ENCODE measurements around the gene LILRA5. TPM values are rescaled to one million over a fixed set of nuclear protein-coding genes. Genes with fewer than 3 reads are reported as not detected.
"Not testable (repeated sequence)": the region's sequence is repeated elsewhere in the genome, so short reads cannot be mapped to it uniquely, and the experiment has no call there.

Gene LILRA5
- total RNA-seq, 2 donors from 2014 or later: not detected

DNA sequence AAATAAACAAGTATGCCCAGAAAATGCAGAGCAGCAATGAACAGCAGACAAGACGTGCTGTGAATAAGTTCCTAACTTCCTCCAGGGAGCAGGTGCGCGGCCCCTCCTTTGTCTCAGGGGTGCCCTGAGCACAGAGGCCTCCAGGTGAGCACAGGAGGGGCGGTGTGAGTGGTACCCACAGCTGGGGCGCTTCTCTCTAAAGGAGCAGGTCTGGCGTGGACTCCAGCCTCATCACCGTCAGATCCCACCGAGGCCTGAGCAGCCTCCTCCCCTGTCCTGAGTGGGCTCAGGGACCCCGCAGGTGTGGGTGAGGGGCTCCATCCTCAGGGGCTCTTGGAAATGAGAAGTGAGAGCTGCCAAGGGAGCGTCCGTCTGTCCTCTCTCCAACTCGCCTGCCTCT lies 3.2 kb downstream of the LILRA5 start:
- peaks cover 13% of the 10 kb centered on the region for H3K27me3 Mint-ChIP-seq (ENCODE audit: low read depth)
- ATAC-seq (replicated peaks in 1 of 2): no peak
- DNase-seq: no peak
- H3K4me1 Mint-ChIP-seq (ENCODE audit: low read depth): peaks cover 1% of the 10 kb centered on the region
- H3K27ac Mint-ChIP-seq: no peak overlapping the region
- H3K4me3 Mint-ChIP-seq: no peak overlapping the region
- no peaks in the 10 kb centered on the region for H3K9me3 Mint-ChIP-seq
- no peaks in the 10 kb centered on the region for H3K36me3 Mint-ChIP-seq (ENCODE audit: insufficient read depth in 2 of 2)

DNA sequence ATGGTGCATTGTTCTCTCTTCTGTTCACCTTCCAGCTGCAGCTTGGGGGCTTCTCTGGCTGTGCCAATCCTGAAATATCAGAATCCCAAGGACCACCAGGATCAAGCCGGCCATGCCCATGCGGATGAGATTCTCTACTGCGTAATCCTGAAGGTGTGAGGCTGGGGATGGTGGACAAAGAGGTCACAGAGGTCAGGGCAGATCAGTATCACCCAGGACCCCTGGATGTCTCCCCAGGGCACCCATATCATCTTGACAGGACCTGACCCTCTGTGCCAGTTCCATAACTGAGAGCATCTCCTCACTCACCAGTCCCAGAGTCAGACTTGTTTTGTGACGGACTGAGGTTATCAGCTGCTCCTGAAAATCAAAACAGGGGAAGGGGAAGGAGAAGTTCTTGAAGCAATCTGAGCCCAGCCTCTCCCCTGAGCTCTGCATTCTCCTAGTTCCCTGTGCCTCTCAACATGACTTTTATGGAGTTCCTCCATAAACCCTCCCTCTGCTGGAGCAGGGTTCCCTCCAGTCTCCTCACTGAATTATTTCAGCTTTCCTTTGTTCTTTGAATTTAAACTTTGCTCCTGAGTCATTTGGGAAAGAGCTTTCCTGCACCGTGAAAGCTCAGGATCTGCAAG lies 5.5 kb downstream of the LILRA5 start:
- Mint-ChIP-seq H3K36me3 (ENCODE audit: insufficient read depth in 2 of 2) (no peaks in the 10 kb centered on the region), H3K27me3 (ENCODE audit: low read depth) (peaks cover 15% of the 10 kb centered on the region), H3K4me3 (no peak overlapping the region), H3K27ac (no peak overlapping the region), H3K4me1 (ENCODE audit: low read depth) (peaks cover 6% of the 10 kb centered on the region), H3K9me3 (no peaks in the 10 kb centered on the region)
- ATAC-seq (replicated peaks in 1 of 2): no peak
- no peak for DNase-seq

DNA sequence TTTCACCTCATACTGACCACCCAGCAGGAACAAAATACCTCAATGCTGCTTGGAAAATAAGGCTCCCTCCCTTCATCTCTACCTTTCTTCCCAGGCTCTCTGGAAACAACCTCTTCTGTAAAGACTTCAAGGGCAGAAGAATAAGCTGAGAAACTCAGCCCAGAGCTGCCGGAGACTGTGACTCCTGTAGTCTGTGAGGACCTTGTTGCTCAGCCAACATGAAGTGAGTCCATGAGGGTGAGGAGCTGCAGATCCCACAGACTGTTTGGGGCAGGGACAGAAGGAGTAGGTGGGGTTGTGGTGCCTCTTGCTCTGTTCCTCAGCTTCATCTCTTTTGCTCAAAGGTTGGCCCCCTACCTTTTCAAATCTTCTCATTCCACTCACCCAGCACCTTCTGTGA lies 7.8 kb downstream of the LILRA5 start:
- peaks cover 6% of the 10 kb centered on the region for H3K4me1 Mint-ChIP-seq (ENCODE audit: low read depth)
- no peak overlapping the region for H3K4me3 Mint-ChIP-seq
- no peaks in the 10 kb centered on the region for H3K9me3 Mint-ChIP-seq
- peaks cover 8% of the 10 kb centered on the region for H3K27me3 Mint-ChIP-seq (ENCODE audit: low read depth)
- ATAC-seq (replicated peaks in 1 of 2) (no peak), DNase-seq (no peak)
- H3K36me3 Mint-ChIP-seq (ENCODE audit: insufficient read depth in 2 of 2): no peaks in the 10 kb centered on the region
- H3K27ac Mint-ChIP-seq: no peak overlapping the region

DNA sequence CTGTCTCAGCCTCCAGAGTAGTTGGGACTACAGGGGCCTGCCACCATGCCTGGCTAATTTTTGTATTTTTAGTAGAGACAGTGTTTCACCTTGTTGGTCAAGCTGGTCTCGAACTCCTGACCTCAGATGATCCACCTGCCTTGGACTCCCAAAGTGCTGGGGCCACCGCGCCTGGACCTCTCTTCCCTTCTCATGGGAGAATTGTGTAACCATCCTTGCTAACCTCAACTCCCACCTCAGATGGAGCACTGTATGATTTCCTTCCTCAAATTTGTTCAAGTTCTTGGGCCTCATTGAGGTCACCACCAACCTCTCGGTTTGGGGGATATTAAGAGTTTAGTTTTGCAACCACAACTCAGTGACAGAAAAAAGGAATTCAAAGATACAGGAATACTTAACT lies 10.7 kb downstream of the LILRA5 start:
- H3K4me1 Mint-ChIP-seq (ENCODE audit: low read depth): peaks cover 6% of the 10 kb centered on the region

DNA sequence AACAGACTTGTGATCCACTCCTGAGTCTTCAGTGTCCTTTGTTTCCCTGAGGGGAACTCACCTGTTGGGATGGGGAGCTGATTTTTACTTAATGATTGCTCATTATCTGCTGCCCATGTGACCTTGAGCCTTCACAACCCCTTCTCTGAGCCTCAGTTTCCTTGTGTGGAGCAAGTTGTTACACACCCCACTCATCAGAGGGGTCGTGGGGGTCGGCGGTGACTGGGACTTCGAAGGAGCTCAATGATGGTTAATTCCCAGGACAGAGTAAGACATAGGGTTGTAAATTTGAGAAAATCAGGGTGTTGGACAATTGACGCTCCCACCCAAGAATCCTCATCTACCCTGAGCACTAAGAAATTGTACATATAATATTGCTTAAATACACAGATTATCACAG lies 13.5 kb downstream of the LILRA5 start:
- DNase-seq (no peak), ATAC-seq (replicated peaks in 1 of 2) (no peak)
- Mint-ChIP-seq H3K27ac (no peak overlapping the region), H3K4me3 (no peak overlapping the region), H3K27me3 (ENCODE audit: low read depth) (peaks cover 9% of the 10 kb centered on the region), H3K36me3 (ENCODE audit: insufficient read depth in 2 of 2) (no peaks in the 10 kb centered on the region), H3K4me1 (ENCODE audit: low read depth) (peaks cover 2% of the 10 kb centered on the region), H3K9me3 (no peaks in the 10 kb centered on the region)

More for the DNA sequence above, 10.7 kb downstream of the LILRA5 start:
- H3K36me3 Mint-ChIP-seq (ENCODE audit: insufficient read depth in 2 of 2): no peaks in the 10 kb centered on the region
- H3K4me3 Mint-ChIP-seq: no peak overlapping the region
- ATAC-seq (replicated peaks in 1 of 2) (no peak), DNase-seq (no peak)
- H3K27me3 Mint-ChIP-seq (ENCODE audit: low read depth): peaks cover 6% of the 10 kb centered on the region
- no peaks in the 10 kb centered on the region for H3K9me3 Mint-ChIP-seq
- peak overlapping the region; percentile 54 for H3K27ac Mint-ChIP-seq

DNA sequence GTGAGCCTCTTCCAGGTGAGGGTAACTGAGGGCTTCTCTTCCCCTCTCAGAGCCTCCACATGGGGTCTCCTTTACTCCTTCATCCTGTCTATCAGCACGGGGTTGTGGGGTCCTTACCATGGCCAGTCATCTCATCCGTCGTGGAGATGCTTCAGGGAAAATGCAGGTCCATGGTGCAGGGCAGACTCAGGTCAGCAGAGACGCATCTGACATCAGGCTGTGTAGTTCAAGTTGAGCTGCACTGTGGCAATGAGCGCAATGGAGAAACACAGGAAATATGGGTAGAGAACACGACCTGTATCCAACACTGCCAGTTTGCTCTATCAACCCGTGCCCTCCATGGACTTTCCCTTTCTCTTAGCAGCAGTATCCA lies 13.9 kb downstream of the LILRA5 start:
- ATAC-seq (replicated peaks in 1 of 2): no peak
- H3K4me3 Mint-ChIP-seq: no peak overlapping the region

DNA sequence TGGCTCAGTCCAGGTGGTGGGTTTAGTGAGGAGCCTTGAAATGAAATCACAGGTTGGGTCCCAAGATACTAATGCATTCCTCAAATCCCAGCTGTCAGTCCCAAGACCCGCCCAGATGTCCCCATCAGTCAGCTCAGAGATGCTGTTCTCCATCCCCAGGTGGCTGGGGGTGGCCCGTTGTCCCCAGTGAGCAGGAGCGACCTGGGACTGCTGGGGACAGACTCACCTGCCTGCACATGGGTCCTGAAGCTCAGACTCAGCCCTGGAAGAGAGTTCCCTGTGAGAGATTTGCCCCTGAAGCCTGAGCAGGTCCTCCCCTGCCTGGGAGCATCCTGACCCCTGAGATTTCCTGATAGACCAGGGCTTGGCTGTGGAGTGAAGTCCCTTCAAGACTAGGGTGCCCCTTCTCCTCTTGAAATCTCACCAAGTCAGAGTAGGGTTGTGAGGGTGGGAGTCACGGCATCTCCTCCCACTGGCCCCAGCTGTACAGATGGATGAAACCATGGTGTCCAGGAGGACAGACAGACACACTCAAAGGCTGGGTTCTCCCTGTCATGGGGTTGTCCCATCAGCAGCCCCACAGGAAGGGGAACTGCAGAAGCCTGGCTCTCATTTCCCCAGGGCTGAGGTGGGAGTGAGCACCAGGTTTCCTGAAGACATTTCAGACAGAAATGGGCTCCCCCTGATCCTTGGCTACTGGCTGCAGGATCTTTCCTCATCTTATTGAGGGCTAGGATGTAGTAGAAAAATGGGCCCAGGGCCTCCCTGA lies 14.4 kb downstream of the LILRA5 start:
- Mint-ChIP-seq H3K36me3 (ENCODE audit: insufficient read depth in 2 of 2) (peaks cover 0 to 2% of the 10 kb centered on the region in 2 donors), H3K4me1 (ENCODE audit: low read depth) (no peaks in the 10 kb centered on the region), H3K27ac (no peak overlapping the region), H3K27me3 (ENCODE audit: low read depth) (peaks cover 18% of the 10 kb centered on the region), H3K4me3 (no peak overlapping the region), H3K9me3 (peaks cover 0 to 1% of the 10 kb centered on the region in 2 donors)
- DNase-seq: no peak
- no peak for ATAC-seq (replicated peaks in 1 of 2)

More for the DNA sequence above, 13.9 kb downstream of the LILRA5 start:
- no peak for DNase-seq
- H3K27ac Mint-ChIP-seq: no peak overlapping the region
- H3K9me3 Mint-ChIP-seq: peaks cover 0 to 1% of the 10 kb centered on the region in 2 donors
- peaks cover 13% of the 10 kb centered on the region for H3K27me3 Mint-ChIP-seq (ENCODE audit: low read depth)
- peaks cover 0 to 2% of the 10 kb centered on the region in 2 donors for H3K36me3 Mint-ChIP-seq (ENCODE audit: insufficient read depth in 2 of 2)
- no peaks in the 10 kb centered on the region for H3K4me1 Mint-ChIP-seq (ENCODE audit: low read depth)

DNA sequence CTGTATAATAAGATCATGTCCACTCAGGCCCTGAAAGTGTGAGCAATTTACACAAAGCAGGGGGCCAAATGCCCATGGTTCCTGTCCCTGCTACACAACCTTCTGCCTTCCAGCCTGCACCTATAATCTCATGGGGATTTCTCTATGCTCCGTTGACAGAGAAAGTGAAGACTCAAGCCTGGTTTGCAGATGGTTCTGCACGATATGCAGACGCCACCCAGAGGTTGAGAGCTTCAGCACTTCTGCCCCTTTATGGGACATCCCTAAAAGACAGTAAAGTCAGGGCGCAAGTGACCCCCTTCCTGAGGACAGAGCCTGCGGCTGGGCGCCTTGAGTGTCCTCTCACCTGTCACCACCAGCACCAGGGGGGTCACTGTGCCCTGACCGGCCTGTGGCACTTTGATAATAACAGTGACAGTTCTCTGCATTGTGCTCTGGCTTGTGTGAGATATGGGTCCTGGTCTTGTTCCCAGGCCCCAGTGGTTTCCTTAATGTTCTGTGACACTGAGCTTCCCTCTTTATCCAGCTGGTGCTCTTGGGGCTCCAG lies 15.1 kb downstream of the LILRA5 start:
- peaks cover 0 to 1% of the 10 kb centered on the region in 2 donors for H3K9me3 Mint-ChIP-seq
- no peak overlapping the region for H3K4me3 Mint-ChIP-seq
- H3K27ac Mint-ChIP-seq: no peak overlapping the region
- DNase-seq (no peak), ATAC-seq (replicated peaks in 1 of 2) (no peak)
- H3K4me1 Mint-ChIP-seq (ENCODE audit: low read depth): no peaks in the 10 kb centered on the region
- peaks cover 25% of the 10 kb centered on the region for H3K27me3 Mint-ChIP-seq (ENCODE audit: low read depth)
- H3K36me3 Mint-ChIP-seq (ENCODE audit: insufficient read depth in 2 of 2): peaks cover 0 to 2% of the 10 kb centered on the region in 2 donors

DNA sequence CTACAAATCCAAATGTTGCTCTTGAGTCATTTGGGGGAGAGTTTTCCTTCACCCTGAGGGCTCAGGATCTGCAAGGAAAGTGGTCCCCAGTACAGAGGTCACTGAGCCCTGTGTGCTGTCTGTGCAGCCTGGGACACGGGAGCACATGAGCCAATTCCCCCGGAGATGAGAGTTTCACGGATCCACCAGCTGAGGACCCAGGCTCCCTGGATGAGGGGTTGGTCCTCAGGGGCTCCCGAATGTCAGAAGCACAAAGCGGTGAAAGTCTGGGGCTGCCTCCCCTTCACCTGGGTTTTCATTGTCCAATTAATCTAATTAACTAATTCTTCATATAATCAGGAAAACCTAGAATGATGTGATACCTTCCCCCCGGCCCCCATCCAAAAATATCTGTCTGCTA lies 18.4 kb downstream of the LILRA5 start:
- Mint-ChIP-seq H3K36me3 (ENCODE audit: insufficient read depth in 2 of 2) (peaks cover 0 to 2% of the 10 kb centered on the region in 2 donors), H3K9me3 (peaks cover 0 to 1% of the 10 kb centered on the region in 2 donors), H3K4me3 (no peak overlapping the region), H3K4me1 (ENCODE audit: low read depth) (no peaks in the 10 kb centered on the region), H3K27ac (no peak overlapping the region), H3K27me3 (ENCODE audit: low read depth) (peaks cover 37% of the 10 kb centered on the region)
- DNase-seq (no peak), ATAC-seq (replicated peaks in 1 of 2) (no peak)

DNA sequence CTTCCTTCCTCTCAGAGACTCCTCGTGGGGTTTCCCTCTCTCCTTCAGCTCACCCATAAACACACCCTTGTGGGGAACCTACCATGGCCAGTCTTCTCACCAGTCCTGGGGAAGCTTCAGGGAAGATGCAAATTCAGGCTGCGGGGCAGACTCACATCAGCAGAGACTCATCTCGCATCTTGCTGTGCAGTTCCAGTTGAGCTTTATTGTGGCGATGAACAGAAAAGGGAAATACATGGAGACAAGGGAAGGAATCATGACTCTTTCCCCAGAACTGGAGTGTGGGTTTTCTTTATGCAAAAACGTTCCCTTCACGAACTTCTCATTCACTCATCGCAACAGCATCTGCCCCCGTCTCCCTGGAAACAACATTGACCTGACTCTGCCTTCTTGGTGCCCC lies 23.8 kb downstream of the LILRA5 start:
- not testable (repeated sequence) for H3K4me3 Mint-ChIP-seq; H3K27ac Mint-ChIP-seq; H3K36me3 Mint-ChIP-seq (ENCODE audit: insufficient read depth in 2 of 2); H3K4me1 Mint-ChIP-seq (ENCODE audit: low read depth); H3K9me3 Mint-ChIP-seq; ATAC-seq (replicated peaks in 1 of 2); DNase-seq
- H3K27me3 Mint-ChIP-seq (ENCODE audit: low read depth): peaks cover 50% of the 10 kb centered on the region

DNA sequence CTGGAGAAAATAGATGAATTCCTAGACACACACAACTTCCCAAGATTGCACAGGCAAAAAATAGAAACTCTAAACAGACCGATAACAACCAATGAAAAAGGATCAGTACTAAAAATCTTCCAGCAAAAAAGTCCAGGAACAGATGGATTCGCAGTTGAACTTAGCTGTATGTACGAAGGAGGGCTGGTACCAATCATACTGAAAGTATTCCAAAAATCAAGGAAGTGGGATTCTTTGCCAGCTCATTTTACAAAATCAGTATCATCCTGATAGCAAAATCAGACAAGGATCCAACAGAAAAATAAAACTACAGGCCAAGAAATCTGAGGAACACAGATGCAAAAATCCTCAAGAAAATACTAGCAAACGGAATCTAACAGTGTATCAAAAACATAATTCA lies 25.5 kb downstream of the LILRA5 start:
- no peaks in the 10 kb centered on the region for H3K9me3 Mint-ChIP-seq
- no peak for ATAC-seq (replicated peaks in 1 of 2)
- no peaks in the 10 kb centered on the region for H3K4me1 Mint-ChIP-seq (ENCODE audit: low read depth)
- no peak for DNase-seq
- no peak overlapping the region for H3K4me3 Mint-ChIP-seq
- H3K36me3 Mint-ChIP-seq (ENCODE audit: insufficient read depth in 2 of 2): no peaks in the 10 kb centered on the region
- H3K27me3 Mint-ChIP-seq (ENCODE audit: low read depth): peaks cover 46% of the 10 kb centered on the region
- no peak overlapping the region for H3K27ac Mint-ChIP-seq

DNA sequence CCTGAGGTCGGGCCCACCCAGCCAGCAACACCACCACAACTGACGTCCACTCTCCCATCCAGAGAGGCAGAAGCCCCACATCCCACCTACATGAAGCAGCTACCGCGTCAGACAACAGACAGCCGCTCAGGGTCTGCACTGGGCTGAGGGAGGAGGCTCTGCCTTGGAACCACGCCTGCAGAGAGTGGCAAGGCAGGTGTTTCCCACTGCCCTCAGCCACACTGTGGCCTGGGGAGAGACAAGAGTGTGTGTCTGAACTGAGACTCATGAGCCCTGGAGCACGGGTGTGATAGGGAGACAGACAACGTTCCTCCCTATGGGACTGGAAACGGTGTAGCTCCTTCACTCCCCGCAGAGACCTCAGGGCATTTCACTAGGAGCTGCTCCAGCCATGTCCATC lies 26.7 kb downstream of the LILRA5 start:
- not testable (repeated sequence) for ATAC-seq (replicated peaks in 1 of 2); H3K4me3 Mint-ChIP-seq; H3K4me1 Mint-ChIP-seq (ENCODE audit: low read depth); DNase-seq; H3K9me3 Mint-ChIP-seq; H3K27ac Mint-ChIP-seq; H3K36me3 Mint-ChIP-seq (ENCODE audit: insufficient read depth in 2 of 2)
- peaks cover 50% of the 10 kb centered on the region for H3K27me3 Mint-ChIP-seq (ENCODE audit: low read depth)

DNA sequence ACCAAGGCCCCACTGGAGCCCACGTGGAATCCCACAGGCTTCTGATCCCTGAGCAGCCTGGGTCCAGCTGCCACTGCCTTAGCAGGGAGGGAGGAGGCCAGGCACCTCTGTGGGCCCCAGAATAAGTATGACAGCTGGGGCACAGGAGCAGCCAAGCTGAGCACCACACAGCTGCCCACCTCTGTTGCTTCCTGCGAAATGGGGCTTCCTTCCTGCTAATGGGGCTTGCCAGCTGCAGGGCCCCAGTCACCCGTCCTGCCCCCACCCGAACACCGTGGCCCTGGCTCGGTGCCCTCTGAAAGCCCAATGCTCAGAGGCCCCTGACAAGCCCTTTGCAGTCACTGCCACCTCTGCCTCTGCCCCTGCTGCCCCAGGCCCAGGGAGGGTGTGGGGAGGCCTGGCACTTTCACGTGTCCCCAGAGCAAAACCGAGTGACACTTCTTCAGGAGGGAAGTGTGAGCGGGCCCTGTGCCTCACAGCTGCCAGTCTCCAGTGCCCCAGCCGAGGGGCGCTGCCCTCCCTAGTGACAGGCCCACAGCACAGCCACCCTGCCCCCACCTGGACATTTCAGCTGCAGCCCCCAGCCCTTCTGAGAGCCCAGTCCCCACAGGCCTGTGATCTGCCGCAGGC lies 27.4 kb downstream of the LILRA5 start:
- not testable (repeated sequence) for DNase-seq; H3K36me3 Mint-ChIP-seq (ENCODE audit: insufficient read depth in 2 of 2); H3K4me1 Mint-ChIP-seq (ENCODE audit: low read depth); H3K27ac Mint-ChIP-seq; H3K4me3 Mint-ChIP-seq; H3K9me3 Mint-ChIP-seq
- peak in 1 of 2 donors; percentile 49 for ATAC-seq (replicated peaks in 1 of 2)
- H3K27me3 Mint-ChIP-seq (ENCODE audit: low read depth): peaks cover 54% of the 10 kb centered on the region
